Astrocyte (in vitro differentiated cells and primary cell): ENCODE data around the gene MDFIC. TPM values are rescaled to one million over a fixed set of nuclear protein-coding genes. Genes with fewer than 3 reads are reported as not detected.

Source experiments
- DNase-seq: peaks from one replicate; pipeline ENCODE4 v3.0.0-alpha.2; 2010; ENCODE audit warnings: low read depth
- FAIRE-seq: peaks from 2 replicates; lab custom pipeline; 2011; peaks lifted over from hg19 to GRCh38; lab: Jason Lieb, UNC
- H2AFZ ChIP-seq: 2 replicates; pipeline ENCODE4 v1.6.0; 2012; ENCODE audit warnings: low read depth, low read length, inconsistent platforms
- H3K27ac ChIP-seq: 2 replicates; pipeline ENCODE4 v1.5.1; 2011; ENCODE audit warnings: low read depth, low read length, inconsistent platforms
- H3K27me3 ChIP-seq: 2 replicates; pipeline ENCODE4 v1.6.0; 2011; ENCODE audit warnings: low read length, inconsistent platforms; ENCODE audit not compliant: insufficient read depth
- H3K36me3 ChIP-seq: 2 replicates; pipeline ENCODE4 v1.5.1; 2011; ENCODE audit warnings: low read length, inconsistent platforms; ENCODE audit not compliant: insufficient read depth
- H3K4me1 ChIP-seq: 2 replicates; pipeline ENCODE4 v1.5.1; 2011; ENCODE audit warnings: low read length, inconsistent platforms; ENCODE audit not compliant: insufficient read depth
- H3K4me2 ChIP-seq: 2 replicates; pipeline ENCODE4 v1.6.0; 2012; ENCODE audit warnings: low read length, inconsistent platforms
- H3K4me3 ChIP-seq: 2 replicates; pipeline ENCODE4 v1.5.1; 2011; ENCODE audit warnings: low read depth, mild to moderate bottlenecking, low read length, inconsistent platforms; ENCODE audit not compliant: insufficient read depth
- H3K79me2 ChIP-seq: 2 replicates; pipeline ENCODE4 v1.6.0; 2012; ENCODE audit warnings: mild to moderate bottlenecking, low read length, inconsistent platforms; ENCODE audit not compliant: insufficient read depth
- H3K9ac ChIP-seq: 2 replicates; pipeline ENCODE4 v1.6.0; 2012; ENCODE audit warnings: mild to moderate bottlenecking, low read length, inconsistent platforms
- H3K9me3 ChIP-seq: 2 replicates; pipeline ENCODE4 v1.5.1; 2012; ENCODE audit warnings: low read depth, mild to moderate bottlenecking, low read length, inconsistent platforms; ENCODE audit not compliant: insufficient read depth
- H4K20me1 ChIP-seq: 2 replicates; pipeline ENCODE4 v1.6.0; 2012; ENCODE audit warnings: low read length, inconsistent platforms; ENCODE audit not compliant: insufficient read depth
- H3K27ac Mint-ChIP-seq: one replicate; pipeline ENCODE4 v1.8.0; 2021; ENCODE audit warnings: mild to moderate bottlenecking, mixed read lengths; ENCODE audit not compliant: unreplicated experiment
- H3K27me3 Mint-ChIP-seq: one replicate; pipeline ENCODE4 v1.8.0; 2021; ENCODE audit warnings: low read depth, mixed read lengths; ENCODE audit not compliant: unreplicated experiment
- H3K36me3 Mint-ChIP-seq: one replicate; pipeline ENCODE4 v1.8.0; 2021; ENCODE audit warnings: low read depth, mixed read lengths; ENCODE audit not compliant: unreplicated experiment
- H3K4me1 Mint-ChIP-seq: one replicate; pipeline ENCODE4 v1.8.0; 2021; ENCODE audit warnings: low read depth, mixed read lengths; ENCODE audit not compliant: unreplicated experiment
- H3K4me3 Mint-ChIP-seq: one replicate; pipeline ENCODE4 v1.8.0; 2021; ENCODE audit warnings: mild to moderate bottlenecking, moderate library complexity, mixed read lengths; ENCODE audit not compliant: unreplicated experiment
- H3K9me3 Mint-ChIP-seq: one replicate; pipeline ENCODE4 v1.8.0; 2021; ENCODE audit warnings: mild to moderate bottlenecking, mixed read lengths; ENCODE audit not compliant: unreplicated experiment
- CTCF ChIP-seq: IDR thresholded peaks from 2 replicates; pipeline ENCODE4 v1.5.1; 2011; ENCODE audit warnings: low read depth, mild to moderate bottlenecking, inconsistent platforms, low read length, moderate library complexity; ENCODE audit not compliant: insufficient read depth
- EZH2 ChIP-seq: IDR thresholded peaks from 2 replicates; pipeline ENCODE4 v1.6.1; 2012; ENCODE audit warnings: mild to moderate bottlenecking, low read length, inconsistent platforms; ENCODE audit not compliant: insufficient read depth
- total RNA-seq: library from RNA; stranded (reverse); gene quantifications from 2 replicates; pipeline ENCODE4 v1.2.1, GENCODE V29; 2021

The MDFIC gene
- total RNA-seq, 1 donor from 2014 or later, result 20.3 TPM

GRCh38 chr7:115005953-115006352, 84.1 kb downstream of the MDFIC start:
- Histone ChIP-seq H3K27ac (no peak overlapping the region), H3K79me2 (no peaks in the 10 kb centered on the region), H3K36me3 (no peaks in the 10 kb centered on the region), H3K4me1 (peaks cover 6% of the 10 kb centered on the region), H3K4me3 (no peak overlapping the region), H2AFZ (no peak overlapping the region), H3K4me2 (no peak overlapping the region), H3K27me3 (no peaks in the 10 kb centered on the region), H3K9ac (no peak overlapping the region), H4K20me1 (peaks cover 11% of the 10 kb centered on the region), H3K9me3 (no peaks in the 10 kb centered on the region)
- Mint-ChIP-seq H3K9me3 (no peaks in the 10 kb centered on the region), H3K36me3 (peaks cover 4% of the 10 kb centered on the region), H3K27me3 (no peaks in the 10 kb centered on the region), H3K4me1 (peaks cover 6% of the 10 kb centered on the region), H3K27ac (no peak overlapping the region), H3K4me3 (no peak overlapping the region)
- DNase-seq, result no peak
- FAIRE-seq, result no peak
- TF ChIP-seq EZH2 (no peak), CTCF (no peak)

GRCh38 chr7:115007751-115008150, 85.9 kb downstream of the MDFIC start:
- no peaks in the 10 kb centered on the region for H3K79me2 ChIP-seq
- no peak for TF ChIP-seq EZH2
- TF ChIP-seq CTCF, result no peak
- Mint-ChIP-seq H3K27me3 (no peaks in the 10 kb centered on the region), H3K4me3 (no peak overlapping the region), H3K9me3 (no peaks in the 10 kb centered on the region), H3K27ac (no peak overlapping the region), H3K4me1 (peaks cover 6% of the 10 kb centered on the region), H3K36me3 (peaks cover 2% of the 10 kb centered on the region)
- DNase-seq (peak; percentile 7), FAIRE-seq (no peak)
- H3K4me2 ChIP-seq, result no peak overlapping the region
- peaks cover 6% of the 10 kb centered on the region for H3K4me1 ChIP-seq
- H3K9me3 ChIP-seq, result no peaks in the 10 kb centered on the region
- no peak overlapping the region for H2AFZ ChIP-seq
- H4K20me1 ChIP-seq, result peaks cover 11% of the 10 kb centered on the region
- H3K27me3 ChIP-seq, result no peaks in the 10 kb centered on the region
- H3K9ac ChIP-seq, result no peak overlapping the region
- H3K27ac ChIP-seq, result no peak overlapping the region
- no peak overlapping the region for H3K4me3 ChIP-seq
- no peaks in the 10 kb centered on the region for H3K36me3 ChIP-seq

GRCh38 chr7:115008465-115009114, 86.7 kb downstream of the MDFIC start:
- Histone ChIP-seq H3K4me2 (peak overlapping the region; percentile 2), H3K9ac (no peak overlapping the region), H3K36me3 (no peaks in the 10 kb centered on the region), H3K4me1 (peaks cover 6% of the 10 kb centered on the region), H3K27me3 (no peaks in the 10 kb centered on the region), H4K20me1 (peaks cover 11% of the 10 kb centered on the region), H3K27ac (no peak overlapping the region), H2AFZ (no peak overlapping the region), H3K4me3 (no peak overlapping the region), H3K9me3 (no peaks in the 10 kb centered on the region), H3K79me2 (no peaks in the 10 kb centered on the region)
- DNase-seq (peak; percentile 72), FAIRE-seq (no peak)
- Mint-ChIP-seq H3K27ac (no peak overlapping the region), H3K9me3 (no peaks in the 10 kb centered on the region), H3K4me1 (peaks cover 6% of the 10 kb centered on the region), H3K36me3 (peaks cover 2% of the 10 kb centered on the region), H3K4me3 (no peak overlapping the region), H3K27me3 (no peaks in the 10 kb centered on the region)
- no peak for TF ChIP-seq CTCF
- no peak for TF ChIP-seq EZH2
